GM12865 (cell line): ENCODE results near the gene ITGA4.

Experiments used
- DNase-seq: peaks from one replicate; pipeline ENCODE4 v3.0.0; 2010; ENCODE audit warnings: low read depth
- H3K4me3 ChIP-seq: 2 replicates; pipeline ENCODE4 v1.5.1; 2011; ENCODE audit warnings: mild to moderate bottlenecking, low read depth, low read length, control low read depth
- CTCF ChIP-seq: IDR thresholded peaks from 2 replicates; pipeline ENCODE4 v1.5.1; 2011; ENCODE audit warnings: low read length, control low read depth, low read depth, inconsistent platforms; ENCODE audit not compliant: insufficient read depth; ENCODE audit errors: missing control alignments

Gene ITGA4

DNA sequence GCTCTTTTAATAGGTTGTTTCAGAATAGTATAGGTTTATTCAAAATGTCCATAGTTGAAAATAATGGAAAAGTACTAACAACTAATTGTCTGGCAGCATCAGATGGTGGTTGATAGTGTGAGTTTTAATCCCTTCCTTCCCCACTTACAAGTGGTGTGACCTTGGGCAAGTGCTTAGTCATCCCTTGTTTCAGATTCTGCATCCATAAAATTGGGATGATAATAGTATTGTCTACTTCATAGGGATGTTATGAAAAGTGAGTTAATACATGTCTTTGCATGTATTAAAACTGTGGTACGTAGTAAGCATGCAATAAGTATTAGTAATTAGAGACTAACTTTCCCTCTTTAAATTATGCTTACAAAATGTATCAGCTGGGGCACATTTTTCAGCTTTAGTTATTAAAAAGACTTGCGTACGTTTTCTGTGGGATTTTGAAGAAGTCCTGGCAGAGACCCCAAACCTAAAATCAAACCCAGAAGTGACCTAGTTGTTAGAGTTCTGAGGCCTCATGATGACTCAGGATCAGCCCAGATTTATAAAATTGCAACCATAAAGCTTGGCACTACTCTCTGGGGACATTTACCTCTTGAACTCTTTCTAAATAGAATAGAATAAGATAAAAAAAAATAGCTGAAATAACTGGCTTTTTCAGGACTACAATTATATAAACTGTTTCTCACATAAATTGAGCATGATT lies 8.6 kb downstream of the ITGA4 start:
- no peak for TF ChIP-seq CTCF
- no peak for DNase-seq
- peak overlapping the region; percentile 15; the same call in 1 of the 2 replicates for H3K4me3 ChIP-seq

GRCh38 chr2:181466661-181467576 lies 9.7 kb downstream of the ITGA4 start:
- H3K4me3 ChIP-seq: no peak overlapping the region
- peak; percentile 84 for DNase-seq
- peak; percentile 71 for TF ChIP-seq CTCF

GRCh38 chr2:181467966-181468707 lies 11.0 kb downstream of the ITGA4 start:
- no peak for TF ChIP-seq CTCF
- no peak for DNase-seq
- H3K4me3 ChIP-seq: no peak overlapping the region

DNA sequence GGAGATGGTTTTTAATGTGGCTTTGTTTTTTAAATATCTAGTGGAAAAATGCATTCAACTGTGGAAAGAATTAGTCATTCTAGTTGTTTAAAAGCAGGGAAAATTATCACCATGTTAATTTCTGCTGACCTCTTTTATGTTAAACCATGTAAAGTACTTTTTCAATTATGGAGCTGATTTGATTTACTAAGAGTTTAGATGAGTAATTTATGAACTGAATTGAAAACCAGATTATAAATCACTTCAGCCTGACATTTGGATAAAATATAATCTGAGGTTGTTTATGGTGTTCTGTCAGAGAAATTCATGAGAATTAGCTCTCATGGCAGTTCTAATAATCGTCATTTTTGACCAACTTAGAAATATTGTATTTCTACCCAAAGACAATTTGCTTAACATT lies 11.6 kb downstream of the ITGA4 start:
- DNase-seq: no peak
- H3K4me3 ChIP-seq: no peak overlapping the region
- TF ChIP-seq CTCF: no peak

GRCh38 chr2:181471226-181471625 lies 14.0 kb downstream of the ITGA4 start:
- TF ChIP-seq CTCF: no peak
- no peak for DNase-seq
- no peak overlapping the region for H3K4me3 ChIP-seq

- DNase-seq: no peak
- TF ChIP-seq CTCF: no peak
- H3K4me3 ChIP-seq: no peak overlapping the region
Observed at GRCh38 chr2:181471783-181472182, 14.6 kb downstream of the ITGA4 start.
